SK-N-SH (cell line): ENCODE results near the gene KPNA5.
"Not testable (repeated sequence)": the region's sequence is repeated elsewhere in the genome, so short reads cannot be mapped to it uniquely, and the experiment has no call there.

Experiments used
- EZH2phosphoT487 ChIP-seq: fragments of 200-600 bp; sonication (generic); IDR thresholded peaks from 2 replicates; pipeline ENCODE4 v1.6.1; 2017; ENCODE audit warnings: low read depth, mixed run types, mild to moderate bottlenecking, antibody characterized with exemption, moderate library complexity, borderline replicate concordance
- POLR2AphosphoS5 ChIP-seq: IDR thresholded peaks from 2 replicates; pipeline ENCODE4 v1.6.1; 2012; ENCODE audit warnings: low read depth, low read length
- RXRA ChIP-seq: IDR thresholded peaks from 2 replicates; pipeline ENCODE4 v1.4.0; 2012; ENCODE audit warnings: low read depth, mild to moderate bottlenecking, borderline replicate concordance
- YY1 ChIP-seq: IDR thresholded peaks from 2 replicates; pipeline ENCODE4 v1.4.0; 2012; ENCODE audit warnings: low read depth, mild to moderate bottlenecking
- TF ChIP-seq, protein P1 (sequence below): fragments of 200-600 bp; sonication (generic); IDR thresholded peaks from 2 replicates; pipeline ENCODE4 v1.6.1; 2017; ENCODE audit warnings: antibody characterized with exemption, mild to moderate bottlenecking, moderate library complexity
- TF ChIP-seq, protein P2 (sequence below): IDR thresholded peaks from 2 replicates; pipeline ENCODE4 v1.4.0; 2012; ENCODE audit warnings: low read depth, borderline replicate concordance

DNA sequence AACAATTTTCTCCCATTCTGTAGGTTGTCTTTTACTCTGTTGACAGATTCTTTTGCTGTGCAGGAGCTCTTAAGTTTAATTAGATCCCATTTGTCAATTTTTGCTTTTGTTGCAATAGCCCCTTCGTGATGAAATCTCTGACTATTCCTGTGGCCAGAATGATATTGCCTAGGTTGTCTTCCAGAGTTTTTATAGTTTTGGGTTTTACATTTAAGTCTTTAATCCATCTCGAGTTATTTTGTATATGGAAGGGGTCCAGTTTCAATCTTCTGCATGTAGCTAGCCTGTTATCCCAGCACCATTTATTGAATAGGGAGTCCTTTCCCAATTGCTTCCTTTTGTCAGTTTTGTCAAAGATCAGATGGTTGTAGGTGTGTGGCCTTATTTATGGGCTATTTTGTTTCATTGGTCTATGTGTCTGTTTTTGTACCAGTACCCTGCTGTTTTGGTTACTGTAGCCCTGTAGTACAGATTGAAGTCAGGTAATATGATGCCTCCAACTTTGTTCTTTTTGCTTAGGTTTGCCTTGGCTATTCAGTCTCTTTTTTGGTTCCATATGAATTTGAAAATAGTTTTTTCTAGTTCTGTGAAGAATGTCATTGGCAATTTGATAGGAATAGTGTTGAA, 5.6 kb downstream of the KPNA5 start:
- not testable (repeated sequence) for TF ChIP-seq YY1, EZH2phosphoT487, POLR2AphosphoS5, RXRA
- TF ChIP-seq, protein P1, sequence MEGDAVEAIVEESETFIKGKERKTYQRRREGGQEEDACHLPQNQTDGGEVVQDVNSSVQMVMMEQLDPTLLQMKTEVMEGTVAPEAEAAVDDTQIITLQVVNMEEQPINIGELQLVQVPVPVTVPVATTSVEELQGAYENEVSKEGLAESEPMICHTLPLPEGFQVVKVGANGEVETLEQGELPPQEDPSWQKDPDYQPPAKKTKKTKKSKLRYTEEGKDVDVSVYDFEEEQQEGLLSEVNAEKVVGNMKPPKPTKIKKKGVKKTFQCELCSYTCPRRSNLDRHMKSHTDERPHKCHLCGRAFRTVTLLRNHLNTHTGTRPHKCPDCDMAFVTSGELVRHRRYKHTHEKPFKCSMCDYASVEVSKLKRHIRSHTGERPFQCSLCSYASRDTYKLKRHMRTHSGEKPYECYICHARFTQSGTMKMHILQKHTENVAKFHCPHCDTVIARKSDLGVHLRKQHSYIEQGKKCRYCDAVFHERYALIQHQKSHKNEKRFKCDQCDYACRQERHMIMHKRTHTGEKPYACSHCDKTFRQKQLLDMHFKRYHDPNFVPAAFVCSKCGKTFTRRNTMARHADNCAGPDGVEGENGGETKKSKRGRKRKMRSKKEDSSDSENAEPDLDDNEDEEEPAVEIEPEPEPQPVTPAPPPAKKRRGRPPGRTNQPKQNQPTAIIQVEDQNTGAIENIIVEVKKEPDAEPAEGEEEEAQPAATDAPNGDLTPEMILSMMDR: not testable (repeated sequence)
- TF ChIP-seq, protein P2, sequence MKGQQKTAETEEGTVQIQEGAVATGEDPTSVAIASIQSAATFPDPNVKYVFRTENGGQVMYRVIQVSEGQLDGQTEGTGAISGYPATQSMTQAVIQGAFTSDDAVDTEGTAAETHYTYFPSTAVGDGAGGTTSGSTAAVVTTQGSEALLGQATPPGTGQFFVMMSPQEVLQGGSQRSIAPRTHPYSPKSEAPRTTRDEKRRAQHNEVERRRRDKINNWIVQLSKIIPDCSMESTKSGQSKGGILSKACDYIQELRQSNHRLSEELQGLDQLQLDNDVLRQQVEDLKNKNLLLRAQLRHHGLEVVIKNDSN: not testable (repeated sequence)
